Measurements from ENCODE around the gene SMPD3.

SMPD3 gene

DNA sequence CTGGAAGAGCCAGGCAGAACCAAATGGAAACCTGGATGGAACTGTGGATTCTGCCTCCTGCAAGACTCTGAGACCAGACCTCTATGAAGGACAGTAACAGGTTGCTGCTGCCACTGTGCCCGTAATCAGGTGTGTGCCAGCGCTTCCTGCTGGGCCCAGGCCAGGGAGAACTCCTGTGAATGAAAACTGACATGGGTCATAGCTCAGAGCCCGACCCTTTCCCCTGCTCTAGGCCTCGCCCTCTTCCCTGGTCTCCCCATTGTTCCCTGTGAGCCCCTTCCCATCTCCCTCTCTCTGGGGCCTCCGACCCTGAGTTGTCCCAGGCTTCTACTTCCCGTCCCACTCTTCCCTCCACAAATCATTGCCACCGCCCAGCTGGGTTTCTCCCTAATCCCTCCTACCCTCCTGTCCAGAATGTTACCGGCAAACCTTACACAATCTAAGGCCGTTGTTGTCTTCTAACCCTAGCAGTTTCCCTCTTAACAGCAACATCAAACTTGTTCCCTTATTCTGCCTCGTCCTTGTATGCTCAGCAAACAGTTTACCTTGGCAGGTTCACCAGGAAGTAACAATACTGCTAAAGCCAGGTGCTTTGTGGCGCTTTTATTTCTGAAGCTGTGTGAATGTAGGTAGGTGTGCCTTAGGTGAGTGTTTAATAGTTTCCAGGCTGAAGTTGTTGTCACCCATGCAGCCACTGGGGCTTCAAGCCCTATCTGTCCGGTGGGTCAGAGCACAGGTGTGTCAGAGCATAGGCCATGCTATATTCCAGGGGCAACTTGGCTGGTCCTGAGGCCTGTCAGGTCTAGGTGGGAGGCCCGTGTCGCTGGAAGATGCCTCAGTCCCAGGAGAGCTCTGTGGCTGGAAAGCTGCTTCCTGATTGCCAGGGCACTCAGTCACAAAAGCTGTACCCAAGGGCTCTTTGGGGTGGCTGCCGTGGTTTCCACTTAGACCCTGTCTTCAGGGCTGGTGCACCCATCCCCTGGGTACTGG lies 32.0 kb downstream of the SMPD3 start:
- DNase-seq (ENCODE audit: low spot score), result no peak
- Mint-ChIP-seq H3K9me3 (no peaks in the 10 kb centered on the region), H3K4me1 (ENCODE audit: low read depth) (peaks cover 35% of the 10 kb centered on the region), H3K4me3 (no peak overlapping the region), H3K27ac (peak overlapping the region; percentile 43), H3K36me3 (ENCODE audit: low read depth) (peaks cover 3% of the 10 kb centered on the region), H3K27me3 (ENCODE audit: low read depth) (peaks cover 23% of the 10 kb centered on the region)

DNA sequence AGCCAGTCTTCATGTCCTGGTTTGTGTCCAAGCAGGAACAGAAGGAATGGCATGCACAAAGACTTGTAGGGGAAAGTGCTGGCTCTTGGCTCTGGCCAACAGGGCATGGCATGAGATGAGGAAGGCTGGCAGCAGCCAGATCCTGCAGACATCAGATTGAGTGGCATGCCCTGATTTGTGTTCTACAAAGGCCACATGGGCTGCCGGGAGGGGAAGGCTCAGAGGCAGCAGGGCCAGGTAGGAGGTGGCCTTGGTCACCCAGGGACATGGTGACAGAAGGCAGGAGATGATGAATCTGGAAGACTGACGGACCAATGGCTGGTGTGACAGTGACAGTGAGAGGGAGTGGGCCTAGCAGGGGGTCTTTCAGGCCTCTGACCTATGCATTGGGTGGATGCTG lies 33.7 kb downstream of the SMPD3 start:
- no peaks in the 10 kb centered on the region for H3K9me3 Mint-ChIP-seq
- peaks cover 3% of the 10 kb centered on the region for H3K36me3 Mint-ChIP-seq (ENCODE audit: low read depth)
- no peak overlapping the region for H3K27ac Mint-ChIP-seq
- peaks cover 34% of the 10 kb centered on the region for H3K4me1 Mint-ChIP-seq (ENCODE audit: low read depth)
- no peak overlapping the region for H3K4me3 Mint-ChIP-seq
- no peak for DNase-seq (ENCODE audit: low spot score)
- peaks cover 23% of the 10 kb centered on the region for H3K27me3 Mint-ChIP-seq (ENCODE audit: low read depth)

DNA sequence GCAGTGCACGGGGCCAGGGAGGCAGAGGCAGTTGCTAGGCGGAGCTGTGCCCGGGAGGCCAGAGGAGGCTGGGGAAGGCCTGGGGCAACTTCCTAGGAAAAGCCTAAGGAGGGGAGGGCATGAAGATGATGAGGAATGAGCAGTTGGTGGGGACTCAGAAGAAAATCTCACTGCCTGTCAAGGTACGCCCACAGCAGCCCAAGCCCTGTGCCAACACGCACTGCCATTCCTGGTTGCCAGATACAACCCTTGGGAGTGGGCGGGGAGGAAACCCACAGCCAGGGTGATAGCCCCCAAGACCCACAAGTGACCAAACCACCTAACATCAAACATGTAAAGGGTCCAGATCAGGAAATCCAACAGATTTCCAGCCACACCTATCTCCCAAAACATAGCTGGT lies 36.2 kb downstream of the SMPD3 start:
- H3K27me3 Mint-ChIP-seq (ENCODE audit: low read depth), result peaks cover 34% of the 10 kb centered on the region
- no peak overlapping the region for H3K27ac Mint-ChIP-seq
- no peak overlapping the region for H3K4me3 Mint-ChIP-seq
- H3K4me1 Mint-ChIP-seq (ENCODE audit: low read depth), result peaks cover 11% of the 10 kb centered on the region
- no peak for DNase-seq (ENCODE audit: low spot score)
- no peaks in the 10 kb centered on the region for H3K9me3 Mint-ChIP-seq
- no peaks in the 10 kb centered on the region for H3K36me3 Mint-ChIP-seq (ENCODE audit: low read depth)

DNA sequence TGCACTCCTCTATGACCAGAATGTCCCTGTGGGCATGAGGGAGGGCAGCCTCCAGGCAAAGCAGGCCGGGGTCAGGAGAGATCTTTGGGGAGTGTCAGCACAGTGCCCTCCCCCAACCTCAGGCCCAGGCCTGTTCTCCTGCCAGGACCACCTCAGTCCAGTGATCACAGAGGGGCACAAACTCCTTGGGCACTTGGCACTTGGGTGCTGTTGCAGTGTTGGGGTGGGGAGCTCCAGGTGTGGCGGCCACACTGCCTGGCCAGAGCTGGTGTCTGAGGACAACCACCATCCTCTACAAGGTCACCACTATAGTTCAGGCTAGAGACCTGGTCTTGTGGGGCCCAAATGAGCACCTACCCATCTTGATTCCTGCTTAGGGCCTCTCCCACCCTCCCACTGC lies 37.2 kb downstream of the SMPD3 start:
- Mint-ChIP-seq H3K27me3 (ENCODE audit: low read depth) (peaks cover 35% of the 10 kb centered on the region), H3K9me3 (no peaks in the 10 kb centered on the region), H3K4me3 (no peak overlapping the region), H3K27ac (no peak overlapping the region), H3K4me1 (ENCODE audit: low read depth) (peaks cover 2% of the 10 kb centered on the region), H3K36me3 (ENCODE audit: low read depth) (no peaks in the 10 kb centered on the region)
- no peak for DNase-seq (ENCODE audit: low spot score)

DNA sequence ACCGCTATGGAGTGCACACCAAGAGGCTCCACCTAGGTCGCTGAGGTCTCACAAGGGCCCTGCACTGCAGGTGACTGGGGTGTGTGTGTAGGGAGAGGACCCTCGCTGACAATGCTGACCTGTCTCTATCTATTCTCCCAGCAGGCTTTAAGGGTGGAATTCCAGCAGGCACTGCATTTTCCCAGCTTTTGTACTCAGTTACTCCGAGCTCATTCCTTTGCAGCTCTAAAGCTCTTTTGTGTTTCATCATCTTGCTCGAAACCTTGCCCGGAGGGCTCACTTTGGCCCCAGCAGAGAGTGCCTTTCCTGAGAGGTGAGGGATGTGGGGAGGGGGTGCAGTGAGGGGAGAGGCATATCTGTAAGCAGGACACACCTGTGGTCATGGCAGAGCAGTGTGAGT lies 39.3 kb downstream of the SMPD3 start:
- Mint-ChIP-seq H3K4me1 (ENCODE audit: low read depth) (no peaks in the 10 kb centered on the region), H3K9me3 (no peaks in the 10 kb centered on the region), H3K27me3 (ENCODE audit: low read depth) (peaks cover 33% of the 10 kb centered on the region), H3K27ac (no peak overlapping the region), H3K36me3 (ENCODE audit: low read depth) (no peaks in the 10 kb centered on the region), H3K4me3 (no peak overlapping the region)
- DNase-seq (ENCODE audit: low spot score), result no peak

DNA sequence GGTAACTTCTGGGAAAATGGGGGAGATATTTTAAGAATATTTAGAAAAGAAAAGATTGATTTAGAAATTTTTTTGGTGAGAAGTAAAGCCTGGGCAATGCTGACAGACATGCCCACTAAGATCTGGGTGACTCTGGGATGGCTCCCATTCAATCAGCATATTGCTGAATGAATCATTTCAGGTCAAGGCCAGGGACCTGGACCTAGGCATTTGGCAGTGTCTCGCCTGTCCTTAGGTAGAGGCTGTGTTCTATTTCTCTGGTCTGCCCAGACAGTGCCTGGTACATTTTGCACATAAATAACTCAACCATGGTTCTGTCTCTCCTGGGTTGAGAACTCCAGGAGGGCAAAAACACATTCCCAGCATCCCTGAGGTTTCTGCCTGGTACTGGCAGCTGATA lies 39.9 kb downstream of the SMPD3 start:
- Mint-ChIP-seq H3K27me3 (ENCODE audit: low read depth) (peaks cover 29% of the 10 kb centered on the region), H3K27ac (no peak overlapping the region), H3K4me1 (ENCODE audit: low read depth) (no peaks in the 10 kb centered on the region), H3K9me3 (no peaks in the 10 kb centered on the region), H3K4me3 (no peak overlapping the region), H3K36me3 (ENCODE audit: low read depth) (no peaks in the 10 kb centered on the region)
- no peak for DNase-seq (ENCODE audit: low spot score)

DNA sequence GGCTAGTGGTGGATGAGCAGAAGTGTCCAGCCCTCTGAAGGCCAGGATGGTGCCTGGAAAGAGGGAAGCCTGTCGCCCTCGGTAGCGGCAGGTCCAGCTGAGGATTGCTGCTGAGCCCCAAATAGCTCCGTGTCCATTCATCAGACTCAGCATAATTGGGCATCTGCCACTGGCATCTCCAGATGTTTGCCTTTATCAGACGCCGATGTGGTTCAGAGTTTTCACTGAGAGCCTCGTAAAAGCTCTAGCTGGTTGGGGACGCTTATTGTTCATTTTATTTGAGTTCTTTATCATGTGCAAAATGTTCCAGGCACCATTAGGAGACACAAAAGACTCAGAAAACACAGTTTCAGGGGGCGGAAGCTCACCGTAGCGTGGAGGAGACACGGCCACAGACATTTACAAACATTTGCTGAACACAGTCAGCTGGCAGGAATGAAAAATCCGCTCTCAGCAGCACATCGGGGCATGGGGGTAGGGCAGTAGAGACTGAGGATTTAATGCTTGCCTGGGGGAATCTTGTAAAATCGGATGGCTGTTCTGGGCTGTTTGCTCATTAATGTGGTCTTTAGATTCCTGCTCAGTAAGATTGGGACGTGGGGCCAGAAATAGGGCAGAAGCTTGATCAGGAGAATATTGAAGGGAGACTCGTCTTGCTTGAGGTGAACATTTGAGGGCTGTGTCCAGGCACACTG lies 41.7 kb downstream of the SMPD3 start:
- Mint-ChIP-seq H3K36me3 (ENCODE audit: low read depth) (no peaks in the 10 kb centered on the region), H3K9me3 (no peaks in the 10 kb centered on the region), H3K27ac (no peak overlapping the region), H3K4me3 (no peak overlapping the region), H3K27me3 (ENCODE audit: low read depth) (peaks cover 30% of the 10 kb centered on the region), H3K4me1 (ENCODE audit: low read depth) (no peaks in the 10 kb centered on the region)
- DNase-seq (ENCODE audit: low spot score), result no peak

DNA sequence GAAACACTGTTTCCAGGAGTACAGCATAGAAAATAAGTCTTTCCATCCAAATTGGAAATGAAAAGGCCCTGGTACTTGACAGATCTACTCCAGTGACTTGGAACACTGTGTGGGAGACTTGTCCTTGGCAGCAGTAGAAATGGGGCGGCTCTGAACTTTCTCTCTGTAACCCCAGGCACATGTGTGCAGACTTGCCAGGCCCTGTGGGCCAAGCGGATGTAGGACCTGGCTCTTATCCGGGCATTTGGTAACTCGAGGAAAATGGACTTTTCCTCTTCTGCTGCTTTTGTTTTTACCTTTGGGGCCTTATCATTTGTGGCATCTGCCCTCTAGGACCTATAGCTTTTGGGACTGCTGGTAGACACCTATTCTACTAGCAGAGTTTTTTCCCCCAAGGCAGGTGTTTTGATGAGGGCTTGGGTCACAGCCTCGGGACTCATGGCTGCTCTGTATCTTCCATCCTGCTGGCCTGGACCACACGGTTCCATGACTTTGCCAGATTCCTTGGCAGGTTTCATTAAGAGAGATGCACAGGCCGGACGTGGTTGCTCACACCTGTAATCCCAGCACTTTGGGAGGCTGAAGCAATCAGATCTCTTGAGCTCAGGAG lies 43.5 kb downstream of the SMPD3 start:
- no peaks in the 10 kb centered on the region for H3K9me3 Mint-ChIP-seq
- H3K27ac Mint-ChIP-seq, result no peak overlapping the region
- peaks cover 30% of the 10 kb centered on the region for H3K27me3 Mint-ChIP-seq (ENCODE audit: low read depth)
- peaks cover 6% of the 10 kb centered on the region for H3K4me1 Mint-ChIP-seq (ENCODE audit: low read depth)
- H3K36me3 Mint-ChIP-seq (ENCODE audit: low read depth), result no peaks in the 10 kb centered on the region
- H3K4me3 Mint-ChIP-seq, result no peak overlapping the region
- no peak for DNase-seq (ENCODE audit: low spot score)

DNA sequence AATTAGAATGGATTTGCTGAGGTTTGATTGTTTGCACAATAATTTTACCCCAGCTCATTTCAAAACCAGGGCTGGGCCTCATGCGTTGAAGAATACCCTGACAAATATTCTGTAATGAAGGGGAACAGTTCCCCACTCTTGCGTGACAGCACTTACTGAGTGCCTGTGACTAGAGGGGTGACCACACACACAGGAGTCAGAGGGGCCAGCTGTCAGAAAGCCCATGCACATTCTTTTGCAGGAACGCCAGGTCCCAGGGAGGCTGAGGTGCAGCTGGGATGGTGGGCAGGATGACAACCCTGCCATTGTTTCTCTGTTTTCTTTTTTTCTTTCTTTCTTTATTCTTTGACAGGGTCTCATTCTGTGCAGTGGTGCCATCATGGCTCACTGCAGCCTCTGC lies 44.6 kb downstream of the SMPD3 start:
- H3K27me3 Mint-ChIP-seq (ENCODE audit: low read depth), result peaks cover 25% of the 10 kb centered on the region

DNA sequence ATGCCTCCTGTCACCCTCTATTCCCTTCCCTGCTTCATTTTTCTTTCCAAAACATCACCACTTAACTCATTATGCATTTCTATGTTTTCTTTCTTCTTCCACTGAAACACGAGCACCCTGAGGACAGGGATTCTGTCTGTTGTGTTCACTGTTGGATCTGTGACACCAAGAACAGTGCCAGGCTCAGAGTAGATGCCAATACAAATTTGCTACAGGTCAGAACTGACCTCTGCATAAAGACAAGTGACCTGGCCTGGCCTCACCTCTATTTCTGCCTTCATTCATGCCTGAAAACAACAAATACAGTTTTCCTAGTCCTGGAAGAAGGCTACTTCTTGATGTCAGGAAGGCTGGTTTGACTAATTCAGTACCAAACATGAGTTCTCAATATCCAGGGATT lies 45.1 kb downstream of the SMPD3 start:
- Mint-ChIP-seq H3K4me1 (ENCODE audit: low read depth) (peaks cover 6% of the 10 kb centered on the region), H3K27me3 (ENCODE audit: low read depth) (peaks cover 21% of the 10 kb centered on the region), H3K9me3 (no peaks in the 10 kb centered on the region), H3K36me3 (ENCODE audit: low read depth) (no peaks in the 10 kb centered on the region), H3K27ac (no peak overlapping the region), H3K4me3 (no peak overlapping the region)
- no peak for DNase-seq (ENCODE audit: low spot score)

More for the DNA sequence above, 44.6 kb downstream of the SMPD3 start:
- H3K27ac Mint-ChIP-seq, result no peak overlapping the region
- no peaks in the 10 kb centered on the region for H3K36me3 Mint-ChIP-seq (ENCODE audit: low read depth)
- H3K4me1 Mint-ChIP-seq (ENCODE audit: low read depth), result peaks cover 6% of the 10 kb centered on the region
- DNase-seq (ENCODE audit: low spot score), result no peak
- H3K9me3 Mint-ChIP-seq, result no peaks in the 10 kb centered on the region
- H3K4me3 Mint-ChIP-seq, result no peak overlapping the region

DNA sequence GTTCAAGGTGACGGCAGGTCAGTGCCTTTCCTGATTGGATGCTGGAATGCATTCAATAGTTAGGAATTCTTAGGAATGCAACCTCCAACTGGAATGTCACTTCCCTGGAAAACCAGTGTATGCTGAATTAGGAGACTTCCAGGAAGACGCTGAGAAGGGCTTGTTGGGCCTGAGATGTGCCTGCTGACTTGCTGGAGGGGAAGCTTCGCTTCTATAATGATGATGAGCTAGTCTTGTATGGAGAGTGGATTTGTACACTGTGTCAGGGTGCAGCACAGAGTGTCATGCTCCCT lies 45.6 kb downstream of the SMPD3 start:
- Mint-ChIP-seq H3K27me3 (ENCODE audit: low read depth) (peaks cover 23% of the 10 kb centered on the region), H3K9me3 (no peaks in the 10 kb centered on the region), H3K36me3 (ENCODE audit: low read depth) (no peaks in the 10 kb centered on the region), H3K27ac (no peak overlapping the region), H3K4me3 (no peak overlapping the region), H3K4me1 (ENCODE audit: low read depth) (peaks cover 6% of the 10 kb centered on the region)
- DNase-seq (ENCODE audit: low spot score), result no peak

DNA sequence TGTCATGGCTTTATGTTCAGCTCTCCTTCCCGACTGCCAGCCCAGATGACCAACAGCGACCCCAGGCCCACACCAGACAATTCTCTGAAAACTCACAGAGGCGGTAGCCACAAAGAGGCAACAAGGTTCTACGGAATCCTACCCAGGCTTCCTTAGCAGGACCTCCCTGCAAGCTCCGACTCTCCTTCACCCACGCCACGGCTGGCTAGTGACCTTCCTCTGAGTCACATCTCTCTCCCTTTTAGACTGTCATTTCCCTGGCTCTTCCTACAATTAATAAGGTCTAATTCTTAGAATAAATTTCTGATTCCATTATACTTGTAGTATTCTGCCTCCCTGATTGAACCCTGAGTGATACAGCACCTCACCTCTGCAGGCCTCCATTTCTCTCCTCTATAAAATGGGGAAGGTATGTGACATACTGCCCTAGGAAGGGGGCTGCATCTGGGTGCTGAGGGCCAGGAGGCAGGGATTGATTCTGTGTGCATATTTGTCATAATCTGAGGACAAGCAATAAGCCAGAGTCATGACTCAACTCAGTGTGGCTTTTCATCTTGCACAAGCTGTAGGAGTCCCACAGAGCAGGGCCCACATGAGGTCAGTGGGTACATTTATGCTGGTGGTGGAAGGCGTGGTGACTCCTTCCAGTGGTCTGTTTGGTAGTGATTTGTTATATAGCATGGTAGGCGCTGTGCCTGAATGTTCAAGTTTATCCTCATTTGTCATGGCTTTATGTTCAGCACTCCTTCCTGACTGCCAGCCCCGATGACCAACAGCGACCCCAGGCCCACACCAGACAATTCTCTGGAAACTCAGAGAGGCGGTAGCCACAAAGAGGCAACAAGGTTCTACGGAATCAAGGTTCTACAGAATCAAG lies 46.2 kb downstream of the SMPD3 start:
- H3K27ac Mint-ChIP-seq, result no peak overlapping the region
- H3K9me3 Mint-ChIP-seq, result no peaks in the 10 kb centered on the region
- H3K27me3 Mint-ChIP-seq (ENCODE audit: low read depth), result peaks cover 26% of the 10 kb centered on the region
- no peak overlapping the region for H3K4me3 Mint-ChIP-seq
- no peaks in the 10 kb centered on the region for H3K36me3 Mint-ChIP-seq (ENCODE audit: low read depth)
- H3K4me1 Mint-ChIP-seq (ENCODE audit: low read depth), result peaks cover 9% of the 10 kb centered on the region
- DNase-seq (ENCODE audit: low spot score), result no peak

DNA sequence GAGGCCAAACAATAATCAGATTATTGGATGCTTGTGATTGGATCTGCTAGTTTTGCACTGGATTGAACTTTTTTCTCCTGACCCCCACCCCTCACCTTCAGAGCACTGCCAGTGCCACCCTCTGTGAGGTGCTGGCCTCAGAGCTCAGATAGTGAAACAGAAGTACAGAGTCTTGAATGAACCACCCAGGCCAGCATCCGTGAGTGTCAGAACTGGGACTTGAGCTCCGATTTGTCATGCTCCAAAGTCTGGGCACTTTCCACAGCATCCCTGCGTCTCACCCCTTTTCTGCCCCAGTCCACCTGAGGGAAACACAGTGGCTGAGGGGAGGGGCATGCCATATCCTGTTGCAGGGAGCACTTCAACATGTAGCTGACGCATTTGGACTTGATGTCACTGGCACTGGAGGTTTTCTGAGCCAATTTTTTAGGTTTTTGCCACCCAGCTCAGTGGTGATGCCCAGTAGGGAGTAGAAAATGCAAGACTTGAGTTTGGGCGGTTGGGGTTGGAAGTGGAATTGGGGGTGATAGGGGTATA lies 47.3 kb downstream of the SMPD3 start:
- peaks cover 25% of the 10 kb centered on the region for H3K27me3 Mint-ChIP-seq (ENCODE audit: low read depth)

More for the DNA sequence above, 47.3 kb downstream of the SMPD3 start:
- Mint-ChIP-seq H3K4me1 (ENCODE audit: low read depth) (peaks cover 15% of the 10 kb centered on the region), H3K36me3 (ENCODE audit: low read depth) (no peaks in the 10 kb centered on the region), H3K27ac (no peak overlapping the region), H3K4me3 (no peak overlapping the region), H3K9me3 (no peaks in the 10 kb centered on the region)
- no peak for DNase-seq (ENCODE audit: low spot score)

Data from T-helper 2 cell treated with Interferon-gamma antibody and Interleukin-4, amounts not matched to agents 5 μg/mL and 100 μg/mL, for 36 hours (primary cell).